ENCODE data around the gene ANKS1A. TPM values are rescaled to one million over a fixed set of nuclear protein-coding genes. Genes with fewer than 3 reads are reported as not detected.

ANKS1A gene
- total RNA-seq, 2 experiments from 2014 or later = 6.0 to 6.7 TPM

DNA sequence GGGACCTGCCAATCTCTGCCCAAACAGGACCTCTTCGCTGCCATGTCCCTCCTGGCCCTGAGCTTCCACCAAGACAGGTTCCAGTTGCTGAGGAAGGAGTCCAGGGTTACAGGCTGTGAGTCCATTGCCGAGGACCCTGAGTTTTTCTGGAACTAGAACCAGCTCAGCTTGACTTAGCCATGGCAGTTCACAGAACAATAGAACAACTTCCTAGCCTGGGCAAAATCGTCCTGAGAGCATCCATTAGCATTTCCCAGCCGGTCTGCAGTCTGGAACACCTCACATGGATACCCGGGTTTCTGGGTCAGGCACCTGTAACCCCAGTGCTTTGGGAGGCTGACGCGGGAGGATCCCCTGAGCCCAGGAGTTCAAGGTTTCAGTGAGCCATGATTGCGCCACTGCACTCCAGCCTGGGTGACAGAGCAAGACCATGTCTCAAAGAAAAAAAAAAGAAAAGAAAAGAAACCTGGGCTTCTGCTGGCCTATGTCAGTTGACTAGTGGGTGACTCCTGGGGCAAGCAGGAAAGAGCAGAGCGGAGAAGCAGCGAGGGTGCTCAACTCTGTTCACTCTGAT, 161.8 kb downstream of the ANKS1A start:
- POLR2A ChIA-PET = no interaction called here
- H3K36me3 Mint-ChIP-seq (ENCODE audit: low read depth) = no peaks in the 10 kb centered on the region
- H3K27ac Mint-ChIP-seq = no peak overlapping the region
- H3K9me3 Mint-ChIP-seq = no peaks in the 10 kb centered on the region
- intact Hi-C loops (cut with micrococcal nuclease) = no loop called here
- no peaks in the 10 kb centered on the region for H3K27me3 Mint-ChIP-seq
- H3K4me1 Mint-ChIP-seq (ENCODE audit: low read depth) = peaks cover 5% of the 10 kb centered on the region
- TF ChIP-seq, protein P1, sequence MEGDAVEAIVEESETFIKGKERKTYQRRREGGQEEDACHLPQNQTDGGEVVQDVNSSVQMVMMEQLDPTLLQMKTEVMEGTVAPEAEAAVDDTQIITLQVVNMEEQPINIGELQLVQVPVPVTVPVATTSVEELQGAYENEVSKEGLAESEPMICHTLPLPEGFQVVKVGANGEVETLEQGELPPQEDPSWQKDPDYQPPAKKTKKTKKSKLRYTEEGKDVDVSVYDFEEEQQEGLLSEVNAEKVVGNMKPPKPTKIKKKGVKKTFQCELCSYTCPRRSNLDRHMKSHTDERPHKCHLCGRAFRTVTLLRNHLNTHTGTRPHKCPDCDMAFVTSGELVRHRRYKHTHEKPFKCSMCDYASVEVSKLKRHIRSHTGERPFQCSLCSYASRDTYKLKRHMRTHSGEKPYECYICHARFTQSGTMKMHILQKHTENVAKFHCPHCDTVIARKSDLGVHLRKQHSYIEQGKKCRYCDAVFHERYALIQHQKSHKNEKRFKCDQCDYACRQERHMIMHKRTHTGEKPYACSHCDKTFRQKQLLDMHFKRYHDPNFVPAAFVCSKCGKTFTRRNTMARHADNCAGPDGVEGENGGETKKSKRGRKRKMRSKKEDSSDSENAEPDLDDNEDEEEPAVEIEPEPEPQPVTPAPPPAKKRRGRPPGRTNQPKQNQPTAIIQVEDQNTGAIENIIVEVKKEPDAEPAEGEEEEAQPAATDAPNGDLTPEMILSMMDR (IDR thresholded peaks at IDR 0.05) = no peak
- ATAC-seq (no peak), DNase-seq (no peak)
- H3K4me3 Mint-ChIP-seq = no peak overlapping the region
- CTCF ChIA-PET = interaction anchor here (1.0 kb wide), 1 partner anchor 13 kb away, joined by 3 read pairs; no protein-coding TSS in a partner anchor

DNA sequence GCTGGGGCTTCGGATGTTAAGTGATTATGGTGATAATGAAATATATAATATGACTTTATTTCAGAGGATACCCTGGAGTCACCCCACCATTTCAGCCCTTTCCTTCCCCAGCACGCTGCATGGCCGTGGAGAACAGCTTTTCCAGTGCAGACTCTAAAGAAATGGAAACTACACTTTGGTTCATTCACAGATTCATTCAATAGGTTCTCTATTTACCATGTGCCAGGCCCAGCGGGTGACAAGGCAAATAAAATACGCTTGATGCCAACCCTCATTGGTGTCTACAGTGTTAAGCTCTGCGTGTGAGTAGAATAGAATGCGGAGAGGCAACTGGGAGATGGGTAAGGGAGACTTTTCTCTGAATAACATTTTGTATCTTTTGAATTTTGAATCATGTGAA, 162.3 kb downstream of the ANKS1A start:
- no peak overlapping the region for H3K27ac Mint-ChIP-seq
- ATAC-seq (no peak), DNase-seq (no peak)
- H3K9me3 Mint-ChIP-seq = no peaks in the 10 kb centered on the region
- intact Hi-C loops (cut with micrococcal nuclease) = no loop called here
- peaks cover 5% of the 10 kb centered on the region for H3K4me1 Mint-ChIP-seq (ENCODE audit: low read depth)
- TF ChIP-seq, protein P1 (IDR thresholded peaks at IDR 0.05) = no peak
- H3K36me3 Mint-ChIP-seq (ENCODE audit: low read depth) = no peaks in the 10 kb centered on the region
- CTCF ChIA-PET = interaction anchor here (1.1 to 1.6 kb wide), 2 partner anchors 30 to 88 kb away, joined by 3 read pairs; no protein-coding TSS in a partner anchor
- no peak overlapping the region for H3K4me3 Mint-ChIP-seq
- no peaks in the 10 kb centered on the region for H3K27me3 Mint-ChIP-seq
- POLR2A ChIA-PET = no interaction called here

DNA sequence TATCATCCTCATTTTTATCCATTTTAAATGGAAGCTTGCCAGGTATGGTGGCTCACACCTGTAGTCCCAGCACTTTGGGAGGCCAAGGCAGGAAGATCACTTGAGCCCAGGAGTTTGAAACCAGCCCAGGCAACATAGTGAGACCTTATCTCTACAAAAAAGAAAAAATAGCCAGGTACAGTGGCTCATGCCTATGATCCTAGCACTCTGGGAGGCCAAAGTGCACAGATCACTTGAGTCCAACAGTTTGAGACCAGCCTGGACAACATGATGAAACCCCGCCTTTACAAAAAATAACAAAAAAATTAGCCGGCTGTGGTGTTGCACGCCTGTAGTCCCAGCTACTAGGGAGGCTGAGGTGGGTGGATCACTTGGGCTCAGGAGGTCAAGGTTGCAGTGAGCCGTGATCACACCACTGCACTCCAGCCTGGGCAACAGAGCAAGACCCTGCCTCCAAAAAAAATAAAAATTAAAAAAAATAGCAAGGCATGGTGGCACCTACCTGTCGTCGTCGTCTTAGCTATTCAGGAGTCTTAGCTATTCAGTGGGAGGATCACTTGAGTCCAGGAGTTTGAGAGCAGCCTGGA, 163.0 kb downstream of the ANKS1A start:
- ChIA-PET CTCF (interaction anchor here (1.1 to 1.6 kb wide), 2 partner anchors 31 to 88 kb away, joined by 3 read pairs; no protein-coding TSS in a partner anchor), POLR2A (no interaction called here)
- H3K27ac Mint-ChIP-seq = no peak overlapping the region

DNA sequence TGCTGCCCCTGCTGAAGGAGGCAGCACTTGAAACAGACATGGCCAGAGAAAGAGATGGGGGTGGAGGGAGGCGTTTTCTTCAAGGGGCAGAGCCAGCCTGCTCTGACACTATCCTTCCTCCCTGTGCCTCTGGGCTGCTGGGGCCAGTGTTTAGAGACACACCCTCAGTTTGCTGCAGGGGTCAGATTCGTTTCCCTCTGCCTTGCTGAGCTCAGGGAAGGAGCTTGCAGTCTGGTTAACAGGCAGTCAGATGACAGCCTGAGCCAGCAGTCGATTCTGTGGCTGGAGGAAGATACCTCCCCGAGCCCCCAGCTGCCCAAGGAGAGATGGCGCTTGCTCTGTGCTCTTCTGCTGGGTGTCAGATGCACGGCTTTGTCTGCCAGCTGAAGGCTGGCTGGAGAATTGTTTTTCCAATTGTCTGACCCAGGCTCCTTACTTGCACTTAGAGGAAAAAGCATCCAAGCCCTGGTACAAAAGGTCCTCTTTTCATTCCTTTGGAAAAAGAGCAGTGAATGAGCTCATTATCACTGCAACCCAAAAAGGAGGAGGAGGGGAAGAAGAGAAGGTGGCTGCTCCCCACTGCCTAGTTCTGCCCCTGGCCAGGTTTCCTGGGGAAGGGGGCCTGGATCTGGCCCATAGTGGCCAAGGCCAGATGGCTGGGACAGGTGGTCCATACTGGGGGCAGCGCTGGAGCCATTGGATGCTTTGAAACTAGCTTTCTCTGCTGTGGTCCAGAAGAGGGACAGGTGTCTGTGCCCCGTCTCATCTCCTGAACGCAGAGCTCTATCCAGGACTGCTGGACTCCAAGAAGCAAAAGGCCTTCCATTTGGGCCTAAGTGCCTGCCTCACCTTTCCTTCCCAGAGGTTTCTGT, 163.9 kb downstream of the ANKS1A start:
- ATAC-seq = no peak
- TF ChIP-seq, protein P1 (IDR thresholded peaks at IDR 0.05) = no peak
- Mint-ChIP-seq H3K9me3 (no peaks in the 10 kb centered on the region), H3K27ac (no peak overlapping the region), H3K36me3 (ENCODE audit: low read depth) (no peaks in the 10 kb centered on the region), H3K4me1 (ENCODE audit: low read depth) (no peaks in the 10 kb centered on the region), H3K4me3 (no peak overlapping the region), H3K27me3 (no peaks in the 10 kb centered on the region)
- intact Hi-C loops (cut with micrococcal nuclease) = no loop called here
- ChIA-PET POLR2A (no interaction called here), CTCF (interaction anchor here (0.8 to 1.6 kb wide), 3 partner anchors 26 to 87 kb away, joined by 3 to 4 read pairs (median 3); no protein-coding TSS in a partner anchor)
- DNase-seq = no peak

More for the DNA sequence above, 163.0 kb downstream of the ANKS1A start:
- no peak for DNase-seq
- no peaks in the 10 kb centered on the region for H3K27me3 Mint-ChIP-seq
- no peak overlapping the region for H3K4me3 Mint-ChIP-seq
- ATAC-seq = no peak
- H3K4me1 Mint-ChIP-seq (ENCODE audit: low read depth) = no peaks in the 10 kb centered on the region
- H3K36me3 Mint-ChIP-seq (ENCODE audit: low read depth) = no peaks in the 10 kb centered on the region
- intact Hi-C loops (cut with micrococcal nuclease) = no loop called here
- no peaks in the 10 kb centered on the region for H3K9me3 Mint-ChIP-seq
- TF ChIP-seq, protein P1 (IDR thresholded peaks at IDR 0.05) = no peak

Measured in activated CD8-positive, alpha-beta T cell treated with anti-CD3 and anti-CD28 coated beads for 36 hours (primary cell).